HEK293 (cell line): ENCODE results near the gene STARD8.
A peak's percentile ranks its signal among the peaks of the same experiment; 100 is the strongest.

Source experiments
- CTCF ChIA-PET: fragments of 350-600 bp; formaldehyde crosslinking; extraction: SDS; loops from one replicate; lab custom pipeline; 2021; ENCODE audit warnings: antibody characterized with exemption; lab: Yijun Ruan, JAX
- POLR2A ChIA-PET: fragments of 300-600 bp; formaldehyde crosslinking; extraction: SDS; loops from one replicate; lab custom pipeline; 2020; ENCODE audit warnings: antibody characterized with exemption, inconsistent platforms; lab: Yijun Ruan, JAX
- H3K27ac ChIP-seq: fragments of 200-500 bp; sonication (Bioruptor generic); 2 replicates; pipeline ENCODE4 v1.5.1; 2014; ENCODE audit warnings: low read depth, low read length, control low read depth, inconsistent platforms; ENCODE audit errors: extremely low read depth
- H3K36me3 ChIP-seq, 2 experiments: fragments of 200-500 bp in 1 of 2; sonication (Bioruptor generic) in 1 of 2; 1 replicate in 1 of 2; 2 replicates in 1 of 2; pipeline ENCODE4 v1.5.1; 2014 to 2017; ENCODE audit warnings: inconsistent platforms in 2 of 2, low read length in 2 of 2; ENCODE audit not compliant: control insufficient read depth in 2 of 2, insufficient read depth in 1 of 2
- H3K4me1 ChIP-seq: fragments of 200-500 bp; sonication (Bioruptor generic); 2 replicates; pipeline ENCODE4 v1.5.1; 2014; ENCODE audit warnings: mild to moderate bottlenecking, low read length, inconsistent platforms; ENCODE audit not compliant: control insufficient read depth, insufficient read depth
- H3K4me3 ChIP-seq: 2 replicates; pipeline ENCODE4 v1.5.1; 2011; ENCODE audit warnings: low read depth, mild to moderate bottlenecking, control low read depth, low read length, moderate library complexity
- H3K9me3 ChIP-seq: fragments of 200-500 bp; sonication (Bioruptor generic); 2 replicates; pipeline ENCODE4 v1.5.1; 2014; ENCODE audit warnings: low read depth, low read length, inconsistent platforms; ENCODE audit not compliant: control insufficient read depth, insufficient read depth
- GLIS1 ChIP-seq: fragments of 450-650 bp; formaldehyde crosslinking; IDR thresholded peaks from 2 replicates; pipeline ENCODE4 v1.5.1; 2016; ENCODE audit warnings: missing biosample characterization, missing genetic modification characterization
- KLF8 ChIP-seq: fragments of 450-650 bp; formaldehyde crosslinking; IDR thresholded peaks from 2 replicates; pipeline ENCODE4 v1.5.1; 2016; ENCODE audit warnings: missing biosample characterization, missing genetic modification characterization
- MEIS1 ChIP-seq: sonication (generic); formaldehyde crosslinking; IDR thresholded peaks from 2 replicates; pipeline ENCODE4 v1.8.1; 2022; ENCODE audit warnings: missing genetic modification reagents, mild to moderate bottlenecking, borderline replicate concordance
- OVOL3 ChIP-seq: fragments of 450-650 bp; formaldehyde crosslinking; IDR thresholded peaks from 2 replicates; pipeline ENCODE4 v1.5.1; 2016; ENCODE audit warnings: missing biosample characterization, missing genetic modification characterization
- SCRT1 ChIP-seq: fragments of 450-650 bp; formaldehyde crosslinking; IDR thresholded peaks from 2 replicates; pipeline ENCODE4 v1.5.1; 2016; ENCODE audit warnings: missing biosample characterization, missing genetic modification characterization, borderline replicate concordance
- SCRT2 ChIP-seq: fragments of 450-650 bp; formaldehyde crosslinking; IDR thresholded peaks from 2 replicates; pipeline ENCODE4 v1.5.1; 2016; ENCODE audit warnings: missing biosample characterization, missing genetic modification characterization
- TCF7L2 ChIP-seq: IDR thresholded peaks from 2 replicates; pipeline ENCODE4 v1.6.1; 2011; ENCODE audit warnings: low read depth, mild to moderate bottlenecking, inconsistent platforms, low read length, moderate library complexity, borderline replicate concordance
- ZIC2 ChIP-seq: fragments of 450-650 bp; formaldehyde crosslinking; IDR thresholded peaks from 2 replicates; pipeline ENCODE4 v1.5.1; 2016; ENCODE audit warnings: missing biosample characterization, missing genetic modification characterization
- ZNF157 ChIP-seq: fragments of 450-650 bp; formaldehyde crosslinking; IDR thresholded peaks from 2 replicates; pipeline ENCODE4 v1.5.1; 2016; ENCODE audit warnings: missing biosample characterization, missing genetic modification characterization
- ZNF549 ChIP-seq: fragments of 450-650 bp; IDR thresholded peaks from 2 replicates; pipeline ENCODE4 v1.5.1; 2018; ENCODE audit warnings: missing biosample characterization, missing genetic modification characterization, mild to moderate bottlenecking, inconsistent platforms, moderate library complexity
- ZNF600 ChIP-seq: fragments of 450-650 bp; formaldehyde crosslinking; IDR thresholded peaks from 2 replicates; pipeline ENCODE4 v1.5.1; 2016; ENCODE audit warnings: missing biosample characterization, missing genetic modification characterization
- ZNF670 ChIP-seq: fragments of 450-650 bp; formaldehyde crosslinking; IDR thresholded peaks from 2 replicates; pipeline ENCODE4 v1.5.1; 2016; ENCODE audit warnings: missing biosample characterization, missing genetic modification characterization, low read depth
- ZNF776 ChIP-seq: fragments of 450-650 bp; formaldehyde crosslinking; IDR thresholded peaks from 2 replicates; pipeline ENCODE4 v1.5.0; 2017; ENCODE audit warnings: missing biosample characterization, missing genetic modification characterization, borderline replicate concordance
- TF ChIP-seq, protein P1 (sequence below): sonication (generic); formaldehyde crosslinking; IDR thresholded peaks from 2 replicates; pipeline ENCODE4 v1.8.1; 2022; ENCODE audit warnings: mild to moderate bottlenecking, moderate library complexity, missing genetic modification reagents
- TF ChIP-seq, protein P2 (sequence below): fragments of 450-650 bp; formaldehyde crosslinking; IDR thresholded peaks from 2 replicates; pipeline ENCODE4 v1.5.1; 2017; ENCODE audit warnings: missing biosample characterization, missing genetic modification characterization
- TF ChIP-seq, protein P3 (sequence below): fragments of 450-650 bp; formaldehyde crosslinking; IDR thresholded peaks from 2 replicates; pipeline ENCODE4 v1.5.0; 2017; ENCODE audit warnings: missing biosample characterization, missing genetic modification characterization, borderline replicate concordance
- TF ChIP-seq, protein P4 (sequence below): fragments of 450-650 bp; formaldehyde crosslinking; IDR thresholded peaks from 2 replicates; pipeline ENCODE4 v1.5.1; 2016; ENCODE audit warnings: missing biosample characterization, missing genetic modification characterization
- TF ChIP-seq, protein P5 (sequence below): fragments of 450-650 bp; formaldehyde crosslinking; IDR thresholded peaks from 2 replicates; pipeline ENCODE4 v1.5.1; 2016; ENCODE audit warnings: missing biosample characterization, missing genetic modification characterization
- TF ChIP-seq, protein P6 (sequence below): fragments of 450-650 bp; formaldehyde crosslinking; IDR thresholded peaks from 2 replicates; pipeline ENCODE4 v1.5.1; 2017; ENCODE audit warnings: missing biosample characterization, missing genetic modification characterization

The STARD8 gene

DNA sequence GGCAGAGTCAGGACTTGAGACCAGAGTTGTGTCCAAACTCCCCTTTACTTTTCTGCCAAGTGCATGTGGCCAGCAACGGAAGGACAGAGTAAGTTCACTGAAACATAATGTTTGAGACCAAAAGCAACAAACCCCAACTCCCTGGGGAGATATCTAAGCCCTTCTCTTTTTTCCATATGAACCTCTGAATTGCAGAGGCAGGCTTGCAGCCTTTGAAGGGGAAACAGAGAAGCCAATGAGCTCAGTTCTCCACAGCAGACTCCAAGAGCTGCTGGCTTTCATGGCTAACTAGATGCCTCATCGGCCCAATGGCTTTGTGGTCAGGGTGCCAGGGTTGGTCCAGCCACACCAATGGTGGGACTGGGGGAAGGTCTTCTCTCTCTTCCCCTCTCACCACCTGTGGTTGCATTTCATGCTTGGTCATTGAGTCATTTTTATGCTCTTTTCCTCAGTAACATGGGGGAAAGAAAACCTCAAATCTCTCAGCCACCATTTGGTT is 34.0 kb downstream of the STARD8 start:
- Histone ChIP-seq H3K36me3 (no peaks in the 10 kb centered on the region), H3K4me1 (no peaks in the 10 kb centered on the region), H3K4me3 (no peak overlapping the region), H3K27ac (no peak overlapping the region), H3K9me3 (no peaks in the 10 kb centered on the region; the same call in 1 of the 2 replicates)
- POLR2A ChIA-PET = no interaction called here
- no peak for TF ChIP-seq ZNF549
- TF ChIP-seq ZNF600 (tag by site-specific recombination) = no peak
- no peak for TF ChIP-seq ZNF776 (tag by site-specific recombination)
- CTCF ChIA-PET = no interaction called here

DNA sequence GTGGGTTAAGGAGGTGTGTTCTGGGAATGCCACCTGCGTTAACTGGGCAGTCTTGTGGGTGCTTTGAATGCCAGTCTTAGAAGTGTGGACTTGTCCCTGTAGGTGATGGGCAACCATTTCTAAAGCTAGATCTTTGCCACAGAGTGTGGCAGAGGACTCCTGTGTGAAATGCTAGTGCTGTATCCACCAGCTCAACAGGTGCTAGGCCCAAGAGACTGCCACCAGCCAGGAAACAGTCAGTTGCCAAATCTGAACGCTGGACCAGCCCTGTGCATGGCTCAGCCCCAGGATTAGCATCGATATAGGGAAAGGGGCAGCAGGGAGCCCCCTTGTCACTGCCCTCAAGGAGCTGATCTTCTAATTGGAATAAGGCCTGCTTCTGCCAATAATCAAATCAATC is 35.3 kb downstream of the STARD8 start:
- Histone ChIP-seq H3K4me3 (no peak overlapping the region), H3K27ac (no peak overlapping the region), H3K36me3 (no peaks in the 10 kb centered on the region), H3K9me3 (no peaks in the 10 kb centered on the region; the same call in 1 of the 2 replicates), H3K4me1 (no peaks in the 10 kb centered on the region)
- ChIA-PET POLR2A (no interaction called here), CTCF (interaction anchor here (0.6 to 1.1 kb wide), 4 partner anchors 18 to 1239 kb away, joined by 3 to 4 read pairs (median 4); no protein-coding TSS in a partner anchor)
- TF ChIP-seq KLF8 (tag by site-specific recombination) (no peak), SCRT1 (tag by site-specific recombination) (peak; percentile 74), SCRT2 (tag by site-specific recombination) (peak; percentile 77), OVOL3 (tag by site-specific recombination) (no peak)

DNA sequence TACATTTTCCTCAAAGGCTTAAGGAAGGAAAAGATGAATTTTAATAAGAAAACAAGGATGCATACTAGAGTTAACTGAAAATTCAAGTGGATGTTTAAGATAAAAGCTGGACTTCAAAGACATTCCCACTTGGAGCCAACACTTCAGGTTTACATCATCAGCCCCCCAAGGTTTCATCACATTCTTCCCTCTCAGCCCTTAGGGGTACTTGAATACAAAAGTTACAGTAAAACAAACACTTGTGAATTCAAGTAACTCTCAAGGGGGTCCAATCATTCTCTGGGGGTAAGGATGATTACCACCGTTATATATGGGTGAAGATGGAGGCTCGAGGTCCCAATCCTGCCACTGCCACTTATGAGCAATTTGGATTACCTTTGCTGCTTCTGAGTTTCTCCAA is 36.1 kb downstream of the STARD8 start:
- no peak overlapping the region for H3K27ac ChIP-seq
- no peaks in the 10 kb centered on the region for H3K36me3 ChIP-seq
- ChIA-PET CTCF (interaction anchor here (0.6 to 1.1 kb wide), 4 partner anchors 17 to 1239 kb away, joined by 3 to 4 read pairs (median 4); no protein-coding TSS in a partner anchor), POLR2A (no interaction called here)
- no peaks in the 10 kb centered on the region for H3K4me1 ChIP-seq
- H3K9me3 ChIP-seq = no peaks in the 10 kb centered on the region; the same call in 1 of the 2 replicates
- H3K4me3 ChIP-seq = no peak overlapping the region
- TF ChIP-seq, protein P1, sequence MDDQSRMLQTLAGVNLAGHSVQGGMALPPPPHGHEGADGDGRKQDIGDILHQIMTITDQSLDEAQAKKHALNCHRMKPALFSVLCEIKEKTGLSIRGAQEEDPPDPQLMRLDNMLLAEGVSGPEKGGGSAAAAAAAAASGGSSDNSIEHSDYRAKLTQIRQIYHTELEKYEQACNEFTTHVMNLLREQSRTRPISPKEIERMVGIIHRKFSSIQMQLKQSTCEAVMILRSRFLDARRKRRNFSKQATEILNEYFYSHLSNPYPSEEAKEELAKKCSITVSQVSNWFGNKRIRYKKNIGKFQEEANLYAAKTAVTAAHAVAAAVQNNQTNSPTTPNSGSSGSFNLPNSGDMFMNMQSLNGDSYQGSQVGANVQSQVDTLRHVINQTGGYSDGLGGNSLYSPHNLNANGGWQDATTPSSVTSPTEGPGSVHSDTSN (CRISPR knock-in tag) = no peak
- TF ChIP-seq ZIC2 (tag by site-specific recombination) = no peak; the same call in 1 of the 2 replicates
- no peak for TF ChIP-seq MEIS1
- 0 out of 2 replicates have a peak, but pooled peaks have one; percentile 37 for TF ChIP-seq TCF7L2
- TF ChIP-seq, protein P2, sequence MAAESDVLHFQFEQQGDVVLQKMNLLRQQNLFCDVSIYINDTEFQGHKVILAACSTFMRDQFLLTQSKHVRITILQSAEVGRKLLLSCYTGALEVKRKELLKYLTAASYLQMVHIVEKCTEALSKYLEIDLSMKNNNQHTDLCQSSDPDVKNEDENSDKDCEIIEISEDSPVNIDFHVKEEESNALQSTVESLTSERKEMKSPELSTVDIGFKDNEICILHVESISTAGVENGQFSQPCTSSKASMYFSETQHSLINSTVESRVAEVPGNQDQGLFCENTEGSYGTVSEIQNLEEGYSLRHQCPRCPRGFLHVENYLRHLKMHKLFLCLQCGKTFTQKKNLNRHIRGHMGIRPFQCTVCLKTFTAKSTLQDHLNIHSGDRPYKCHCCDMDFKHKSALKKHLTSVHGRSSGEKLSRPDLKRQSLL = no peak
- no peak for TF ChIP-seq ZNF157
- TF ChIP-seq, protein P3, sequence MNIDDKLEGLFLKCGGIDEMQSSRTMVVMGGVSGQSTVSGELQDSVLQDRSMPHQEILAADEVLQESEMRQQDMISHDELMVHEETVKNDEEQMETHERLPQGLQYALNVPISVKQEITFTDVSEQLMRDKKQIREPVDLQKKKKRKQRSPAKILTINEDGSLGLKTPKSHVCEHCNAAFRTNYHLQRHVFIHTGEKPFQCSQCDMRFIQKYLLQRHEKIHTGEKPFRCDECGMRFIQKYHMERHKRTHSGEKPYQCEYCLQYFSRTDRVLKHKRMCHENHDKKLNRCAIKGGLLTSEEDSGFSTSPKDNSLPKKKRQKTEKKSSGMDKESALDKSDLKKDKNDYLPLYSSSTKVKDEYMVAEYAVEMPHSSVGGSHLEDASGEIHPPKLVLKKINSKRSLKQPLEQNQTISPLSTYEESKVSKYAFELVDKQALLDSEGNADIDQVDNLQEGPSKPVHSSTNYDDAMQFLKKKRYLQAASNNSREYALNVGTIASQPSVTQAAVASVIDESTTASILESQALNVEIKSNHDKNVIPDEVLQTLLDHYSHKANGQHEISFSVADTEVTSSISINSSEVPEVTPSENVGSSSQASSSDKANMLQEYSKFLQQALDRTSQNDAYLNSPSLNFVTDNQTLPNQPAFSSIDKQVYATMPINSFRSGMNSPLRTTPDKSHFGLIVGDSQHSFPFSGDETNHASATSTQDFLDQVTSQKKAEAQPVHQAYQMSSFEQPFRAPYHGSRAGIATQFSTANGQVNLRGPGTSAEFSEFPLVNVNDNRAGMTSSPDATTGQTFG (tag by site-specific recombination) = no peak
- peak; percentile 97 for TF ChIP-seq GLIS1 (tag by site-specific recombination)
- TF ChIP-seq, protein P4, sequence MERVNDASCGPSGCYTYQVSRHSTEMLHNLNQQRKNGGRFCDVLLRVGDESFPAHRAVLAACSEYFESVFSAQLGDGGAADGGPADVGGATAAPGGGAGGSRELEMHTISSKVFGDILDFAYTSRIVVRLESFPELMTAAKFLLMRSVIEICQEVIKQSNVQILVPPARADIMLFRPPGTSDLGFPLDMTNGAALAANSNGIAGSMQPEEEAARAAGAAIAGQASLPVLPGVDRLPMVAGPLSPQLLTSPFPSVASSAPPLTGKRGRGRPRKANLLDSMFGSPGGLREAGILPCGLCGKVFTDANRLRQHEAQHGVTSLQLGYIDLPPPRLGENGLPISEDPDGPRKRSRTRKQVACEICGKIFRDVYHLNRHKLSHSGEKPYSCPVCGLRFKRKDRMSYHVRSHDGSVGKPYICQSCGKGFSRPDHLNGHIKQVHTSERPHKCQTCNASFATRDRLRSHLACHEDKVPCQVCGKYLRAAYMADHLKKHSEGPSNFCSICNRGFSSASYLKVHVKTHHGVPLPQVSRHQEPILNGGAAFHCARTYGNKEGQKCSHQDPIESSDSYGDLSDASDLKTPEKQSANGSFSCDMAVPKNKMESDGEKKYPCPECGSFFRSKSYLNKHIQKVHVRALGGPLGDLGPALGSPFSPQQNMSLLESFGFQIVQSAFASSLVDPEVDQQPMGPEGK = no peak
- no peak for TF ChIP-seq ZNF670
- TF ChIP-seq, protein P5, sequence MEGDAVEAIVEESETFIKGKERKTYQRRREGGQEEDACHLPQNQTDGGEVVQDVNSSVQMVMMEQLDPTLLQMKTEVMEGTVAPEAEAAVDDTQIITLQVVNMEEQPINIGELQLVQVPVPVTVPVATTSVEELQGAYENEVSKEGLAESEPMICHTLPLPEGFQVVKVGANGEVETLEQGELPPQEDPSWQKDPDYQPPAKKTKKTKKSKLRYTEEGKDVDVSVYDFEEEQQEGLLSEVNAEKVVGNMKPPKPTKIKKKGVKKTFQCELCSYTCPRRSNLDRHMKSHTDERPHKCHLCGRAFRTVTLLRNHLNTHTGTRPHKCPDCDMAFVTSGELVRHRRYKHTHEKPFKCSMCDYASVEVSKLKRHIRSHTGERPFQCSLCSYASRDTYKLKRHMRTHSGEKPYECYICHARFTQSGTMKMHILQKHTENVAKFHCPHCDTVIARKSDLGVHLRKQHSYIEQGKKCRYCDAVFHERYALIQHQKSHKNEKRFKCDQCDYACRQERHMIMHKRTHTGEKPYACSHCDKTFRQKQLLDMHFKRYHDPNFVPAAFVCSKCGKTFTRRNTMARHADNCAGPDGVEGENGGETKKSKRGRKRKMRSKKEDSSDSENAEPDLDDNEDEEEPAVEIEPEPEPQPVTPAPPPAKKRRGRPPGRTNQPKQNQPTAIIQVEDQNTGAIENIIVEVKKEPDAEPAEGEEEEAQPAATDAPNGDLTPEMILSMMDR = no peak
- TF ChIP-seq, protein P6, sequence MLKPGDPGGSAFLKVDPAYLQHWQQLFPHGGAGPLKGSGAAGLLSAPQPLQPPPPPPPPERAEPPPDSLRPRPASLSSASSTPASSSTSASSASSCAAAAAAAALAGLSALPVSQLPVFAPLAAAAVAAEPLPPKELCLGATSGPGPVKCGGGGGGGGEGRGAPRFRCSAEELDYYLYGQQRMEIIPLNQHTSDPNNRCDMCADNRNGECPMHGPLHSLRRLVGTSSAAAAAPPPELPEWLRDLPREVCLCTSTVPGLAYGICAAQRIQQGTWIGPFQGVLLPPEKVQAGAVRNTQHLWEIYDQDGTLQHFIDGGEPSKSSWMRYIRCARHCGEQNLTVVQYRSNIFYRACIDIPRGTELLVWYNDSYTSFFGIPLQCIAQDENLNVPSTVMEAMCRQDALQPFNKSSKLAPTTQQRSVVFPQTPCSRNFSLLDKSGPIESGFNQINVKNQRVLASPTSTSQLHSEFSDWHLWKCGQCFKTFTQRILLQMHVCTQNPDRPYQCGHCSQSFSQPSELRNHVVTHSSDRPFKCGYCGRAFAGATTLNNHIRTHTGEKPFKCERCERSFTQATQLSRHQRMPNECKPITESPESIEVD = no peak
